Hepatocyte (in vitro differentiated cells): ENCODE results near the gene FAM174C. TPM values are rescaled to one million over a fixed set of nuclear protein-coding genes. Genes with fewer than 3 reads are reported as not detected.

Experiments
- DNase-seq: peaks from one replicate; pipeline ENCODE4 v3.0.0-alpha.2; 2016; ENCODE audit warnings: low spot score
- H2AFZ ChIP-seq: fragments of 200-600 bp; sonication (generic); 2 replicates; pipeline ENCODE4 v1.6.0; 2016; ENCODE audit warnings: antibody characterized with exemption, mild to moderate bottlenecking
- H3K27ac ChIP-seq: fragments of 200-600 bp; sonication (generic); 2 replicates; pipeline ENCODE4 v1.5.1; 2016; ENCODE audit warnings: mild to moderate bottlenecking
- H3K27me3 ChIP-seq: fragments of 200-600 bp; sonication (generic); 2 replicates; pipeline ENCODE4 v1.6.1; 2016
- H3K36me3 ChIP-seq: fragments of 200-600 bp; sonication (generic); replicated peaks from 2 replicates; pipeline ENCODE4 v1.5.1; 2016; ENCODE audit warnings: low read depth; ENCODE audit not compliant: insufficient read depth
- H3K4me1 ChIP-seq: fragments of 200-600 bp; sonication (generic); 2 replicates; pipeline ENCODE4 v1.5.1; 2016; ENCODE audit warnings: mild to moderate bottlenecking, moderate library complexity; ENCODE audit not compliant: insufficient read depth
- H3K4me2 ChIP-seq: fragments of 200-600 bp; sonication (generic); 2 replicates; pipeline ENCODE4 v1.6.0; 2016
- H3K4me3 ChIP-seq: fragments of 200-600 bp; sonication (generic); 2 replicates; pipeline ENCODE4 v1.5.1; 2016; ENCODE audit warnings: mild to moderate bottlenecking
- H3K79me2 ChIP-seq: fragments of 200-600 bp; sonication (generic); 2 replicates; pipeline ENCODE4 v1.6.0; 2017; ENCODE audit warnings: mild to moderate bottlenecking
- H3K9me2 ChIP-seq: fragments of 200-600 bp; sonication (generic); replicated peaks from 2 replicates; pipeline ENCODE4 v1.6.0; 2017; ENCODE audit warnings: mild to moderate bottlenecking; ENCODE audit not compliant: insufficient read depth
- H3K9me3 ChIP-seq: fragments of 200-600 bp; sonication (generic); 2 replicates; pipeline ENCODE4 v1.5.1; 2016; ENCODE audit warnings: low read depth, mild to moderate bottlenecking
- H4K20me1 ChIP-seq: fragments of 200-600 bp; sonication (generic); 2 replicates; pipeline ENCODE4 v1.6.0; 2016; ENCODE audit warnings: mild to moderate bottlenecking; ENCODE audit not compliant: insufficient read depth, poor library complexity, severe bottlenecking
- EZH2 ChIP-seq: fragments of 200-600 bp; sonication (generic); IDR thresholded peaks from 2 replicates; pipeline ENCODE4 v1.6.1; 2016; ENCODE audit warnings: antibody characterized with exemption, mild to moderate bottlenecking, borderline replicate concordance
- EZH2phosphoT487 ChIP-seq: fragments of 200-600 bp; sonication (generic); IDR thresholded peaks from one replicate; pipeline ENCODE4 v1.6.1; 2018; ENCODE audit warnings: antibody characterized with exemption, mild to moderate bottlenecking, low read depth, moderate library complexity; ENCODE audit not compliant: unreplicated experiment, severe bottlenecking
- WGBS: methylation state at CpG from one replicate; pipeline ENCODE4 v1.1.6; 2016; ENCODE audit warnings: low lambda C conversion rate; ENCODE audit errors: missing lambda C conversion rate; 5-methylcytosine and 5-hydroxymethylcytosine counted together
- polyA plus RNA-seq: library from polyadenylated mRNA; unstranded; fragments of >200 nt; fragmentation: Nextera tagmentation; extraction: Ambion mirVana; gene quantifications from 2 replicates; pipeline ENCODE4 v1.2.1, GENCODE V29; 2016
- total RNA-seq: library from RNA; depleted of rRNA; stranded (reverse); fragments of >200 nt; gene quantifications from 2 replicates; pipeline ENCODE4 v1.2.3, GENCODE V29; 2014
- TF ChIP-seq, protein P1 (sequence below): fragments of 200-600 bp; sonication (generic); IDR thresholded peaks from 2 replicates; pipeline ENCODE4 v1.5.1; 2016; ENCODE audit warnings: antibody characterized with exemption, mild to moderate bottlenecking; ENCODE audit not compliant: poor library complexity

Gene FAM174C
- total and polyA plus RNA-seq, 2 experiments from 2014 or later, result 25.5 to 79.9 TPM

- Histone ChIP-seq H3K79me2 (peaks cover 56% of the 10 kb centered on the region), H3K4me3 (no peak overlapping the region), H2AFZ (no peak overlapping the region), H3K36me3 (no peaks in the 10 kb centered on the region), H3K4me1 (peaks cover 49% of the 10 kb centered on the region), H3K27me3 (no peaks in the 10 kb centered on the region), H3K9me3 (no peaks in the 10 kb centered on the region), H3K4me2 (peak overlapping the region; percentile 92), H3K27ac (peak overlapping the region; percentile 16), H4K20me1 (no peaks in the 10 kb centered on the region), H3K9me2 (no peaks in the 10 kb centered on the region)
- DNase-seq, result no peak
- no peak for TF ChIP-seq EZH2
- 94% methylated on average over 13 of the region's 18 CpGs for WGBS
Measured at GRCh38 chr19:1288226-1288612, 12.9 kb downstream of the FAM174C start.

GRCh38 chr19:1288833-1289685 lies 13.7 kb downstream of the FAM174C start:
- Histone ChIP-seq H3K9me2 (no peaks in the 10 kb centered on the region), H3K4me2 (peak overlapping the region; percentile 92), H3K9me3 (no peaks in the 10 kb centered on the region), H3K4me3 (no peak overlapping the region), H3K36me3 (no peaks in the 10 kb centered on the region), H3K27ac (no peak overlapping the region), H3K79me2 (peaks cover 56% of the 10 kb centered on the region), H2AFZ (no peak overlapping the region), H3K4me1 (peaks cover 47% of the 10 kb centered on the region), H3K27me3 (no peaks in the 10 kb centered on the region), H4K20me1 (no peaks in the 10 kb centered on the region)
- TF ChIP-seq EZH2phosphoT487, result no peak
- TF ChIP-seq, protein P1, sequence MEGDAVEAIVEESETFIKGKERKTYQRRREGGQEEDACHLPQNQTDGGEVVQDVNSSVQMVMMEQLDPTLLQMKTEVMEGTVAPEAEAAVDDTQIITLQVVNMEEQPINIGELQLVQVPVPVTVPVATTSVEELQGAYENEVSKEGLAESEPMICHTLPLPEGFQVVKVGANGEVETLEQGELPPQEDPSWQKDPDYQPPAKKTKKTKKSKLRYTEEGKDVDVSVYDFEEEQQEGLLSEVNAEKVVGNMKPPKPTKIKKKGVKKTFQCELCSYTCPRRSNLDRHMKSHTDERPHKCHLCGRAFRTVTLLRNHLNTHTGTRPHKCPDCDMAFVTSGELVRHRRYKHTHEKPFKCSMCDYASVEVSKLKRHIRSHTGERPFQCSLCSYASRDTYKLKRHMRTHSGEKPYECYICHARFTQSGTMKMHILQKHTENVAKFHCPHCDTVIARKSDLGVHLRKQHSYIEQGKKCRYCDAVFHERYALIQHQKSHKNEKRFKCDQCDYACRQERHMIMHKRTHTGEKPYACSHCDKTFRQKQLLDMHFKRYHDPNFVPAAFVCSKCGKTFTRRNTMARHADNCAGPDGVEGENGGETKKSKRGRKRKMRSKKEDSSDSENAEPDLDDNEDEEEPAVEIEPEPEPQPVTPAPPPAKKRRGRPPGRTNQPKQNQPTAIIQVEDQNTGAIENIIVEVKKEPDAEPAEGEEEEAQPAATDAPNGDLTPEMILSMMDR, result no peak
- no peak for TF ChIP-seq EZH2
- DNase-seq, result no peak
- 95% methylated on average over 30 of the region's 41 CpGs for WGBS

GRCh38 chr19:1289686-1290025 lies 14.3 kb downstream of the FAM174C start:
- H3K9me2 ChIP-seq, result no peaks in the 10 kb centered on the region
- no peak overlapping the region for H3K4me2 ChIP-seq
- H3K9me3 ChIP-seq, result no peaks in the 10 kb centered on the region
- no peaks in the 10 kb centered on the region for H3K27me3 ChIP-seq
- no peaks in the 10 kb centered on the region for H3K36me3 ChIP-seq
- TF ChIP-seq EZH2, result no peak
- TF ChIP-seq, protein P1, result no peak
- no peak for TF ChIP-seq EZH2phosphoT487
- no peak for DNase-seq
- no peak overlapping the region for H3K4me3 ChIP-seq
- no peak overlapping the region for H2AFZ ChIP-seq
- peaks cover 41% of the 10 kb centered on the region for H3K4me1 ChIP-seq
- WGBS, result 91% methylated on average over 17 of the region's 19 CpGs
- H3K79me2 ChIP-seq, result peaks cover 56% of the 10 kb centered on the region
- no peaks in the 10 kb centered on the region for H4K20me1 ChIP-seq
- no peak overlapping the region for H3K27ac ChIP-seq

DNA sequence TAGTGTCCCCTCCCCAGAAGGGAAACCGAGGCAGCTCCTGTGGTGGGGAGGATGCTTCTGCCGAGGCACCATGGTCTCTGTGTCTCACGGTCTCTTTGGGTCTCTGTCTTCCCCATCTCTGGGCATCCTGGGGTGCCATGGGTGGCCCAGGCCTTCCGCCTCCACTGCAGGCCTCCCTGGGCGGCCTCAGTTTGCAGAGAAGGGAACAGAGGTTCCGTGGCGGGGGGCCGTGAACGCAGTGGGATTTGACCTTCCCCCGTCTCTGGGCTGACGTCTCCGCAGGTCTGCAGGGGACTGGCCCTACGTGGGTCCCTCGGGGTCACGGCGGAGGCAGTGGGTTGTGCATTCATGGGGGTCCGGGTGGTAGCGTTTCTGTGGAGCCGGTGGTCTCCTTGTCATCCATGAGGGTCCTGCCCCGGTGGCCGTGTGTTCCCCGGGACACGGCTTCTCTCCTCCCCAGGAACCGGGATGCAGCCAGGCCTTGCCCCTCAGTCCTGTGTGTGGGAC lies 14.9 kb downstream of the FAM174C start:
- Histone ChIP-seq H3K27me3 (no peaks in the 10 kb centered on the region), H3K4me2 (peak overlapping the region; percentile 66), H3K9me2 (no peaks in the 10 kb centered on the region), H3K79me2 (peaks cover 56% of the 10 kb centered on the region), H3K4me3 (no peak overlapping the region), H4K20me1 (no peaks in the 10 kb centered on the region), H3K27ac (peak overlapping the region; percentile 89), H3K36me3 (no peaks in the 10 kb centered on the region), H3K9me3 (no peaks in the 10 kb centered on the region), H3K4me1 (peaks cover 35% of the 10 kb centered on the region), H2AFZ (no peak overlapping the region)
- TF ChIP-seq EZH2 (no peak), EZH2phosphoT487 (no peak)
- TF ChIP-seq, protein P1, result no peak
- 96% methylated on average over 22 of the region's 24 CpGs for WGBS
- no peak for DNase-seq
